GM19455 (cell line): ENCODE data around the gene RIC8B.
"Not testable (repeated sequence)": the region's sequence is repeated elsewhere in the genome, so short reads cannot be mapped to it uniquely, and the experiment has no call there.

Experiments used
- ATAC-seq: cut with Tn5 transposase; IDR thresholded peaks from one replicate; pipeline ENCODE4 v1.9.1; 2021; ENCODE audit not compliant: unreplicated experiment

Gene RIC8B

GRCh38 chr12:106897981-106898901, 123.8 kb downstream of the RIC8B start:
- no peak for ATAC-seq

DNA sequence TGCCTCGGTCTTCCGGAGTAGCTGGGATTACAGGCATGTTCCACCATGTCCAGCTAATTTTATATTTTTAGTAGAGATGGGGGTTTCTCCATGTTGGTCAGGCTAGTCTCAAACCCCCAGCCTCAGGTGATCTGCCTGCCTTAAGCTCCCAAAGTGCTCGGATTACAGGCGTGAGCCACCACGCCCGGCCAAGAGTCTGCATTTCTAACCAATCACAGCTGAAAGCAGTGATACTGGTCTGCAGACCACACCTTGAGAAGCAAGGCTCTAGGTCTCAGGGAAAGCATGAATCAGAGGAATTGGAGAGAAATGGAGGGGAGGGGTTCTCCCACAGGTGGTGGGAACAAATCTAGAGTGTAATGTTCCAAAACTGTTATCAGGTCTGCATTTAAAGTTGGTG, 126.1 kb downstream of the RIC8B start:
- ATAC-seq: no peak

GRCh38 chr12:106901276-106901675, 126.8 kb downstream of the RIC8B start:
- no peak for ATAC-seq

DNA sequence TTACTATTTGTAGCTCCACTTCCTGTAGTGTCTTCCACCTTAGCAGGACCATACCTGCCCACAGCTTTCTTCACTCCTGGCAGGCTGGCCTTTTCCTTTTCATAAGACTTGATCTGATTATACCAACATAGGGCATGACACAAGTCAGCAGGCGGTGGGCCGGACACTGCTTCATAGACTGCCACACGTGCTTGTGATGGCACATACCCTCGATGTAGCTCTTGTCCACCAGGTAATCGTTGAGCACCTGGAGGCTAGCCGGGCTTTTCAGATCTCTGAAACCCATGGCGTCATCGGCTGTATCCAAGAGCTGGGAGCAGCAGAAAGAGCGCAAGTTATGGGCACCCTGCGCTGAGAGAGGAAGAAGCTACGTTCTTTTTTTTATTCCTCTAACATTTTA, 127.6 kb downstream of the RIC8B start:
- no peak for ATAC-seq

- peak; percentile 80 for ATAC-seq
Measured at GRCh38 chr12:106903241-106903945, 128.9 kb downstream of the RIC8B start.

DNA sequence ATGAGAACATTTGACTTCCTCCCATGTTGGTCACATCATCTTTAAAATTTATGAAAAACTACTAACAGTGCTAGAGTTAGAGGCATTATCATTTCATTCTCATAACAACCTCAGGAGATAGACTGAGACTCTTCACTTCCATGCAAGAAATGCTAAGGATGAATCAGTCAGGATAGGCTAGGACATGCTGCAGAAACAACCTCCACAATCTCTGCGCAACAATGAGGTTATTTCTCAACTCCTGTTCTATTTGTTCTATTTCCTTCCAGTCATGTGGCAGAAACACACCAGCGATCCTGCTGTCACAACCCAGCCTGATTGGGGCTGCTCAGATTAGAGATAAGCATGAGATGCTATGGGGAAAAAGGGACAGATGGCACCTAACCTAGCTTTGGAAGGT, 132.2 kb downstream of the RIC8B start:
- ATAC-seq: no peak

DNA sequence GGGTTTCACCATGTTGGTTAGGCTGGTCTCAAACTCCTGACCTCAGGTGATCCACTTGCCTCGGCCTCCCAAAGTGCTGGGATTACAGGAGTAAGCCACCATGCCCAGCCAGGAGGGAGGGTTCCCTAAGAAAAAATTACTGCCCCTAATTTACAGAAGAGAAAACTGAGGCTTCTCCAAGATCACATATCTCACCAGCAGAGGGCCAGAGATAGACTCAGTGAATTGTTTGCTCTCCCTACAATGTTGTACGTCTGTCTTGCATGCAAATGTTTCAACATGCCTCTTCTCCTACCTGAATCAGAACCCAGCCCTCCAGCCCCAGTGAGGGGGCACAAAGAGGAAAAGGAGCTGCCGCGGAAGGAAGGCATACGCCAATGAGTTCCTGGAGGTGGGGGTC, 132.9 kb downstream of the RIC8B start:
- no peak for ATAC-seq

GRCh38 chr12:106907846-106908245, 133.4 kb downstream of the RIC8B start:
- ATAC-seq: no peak

DNA sequence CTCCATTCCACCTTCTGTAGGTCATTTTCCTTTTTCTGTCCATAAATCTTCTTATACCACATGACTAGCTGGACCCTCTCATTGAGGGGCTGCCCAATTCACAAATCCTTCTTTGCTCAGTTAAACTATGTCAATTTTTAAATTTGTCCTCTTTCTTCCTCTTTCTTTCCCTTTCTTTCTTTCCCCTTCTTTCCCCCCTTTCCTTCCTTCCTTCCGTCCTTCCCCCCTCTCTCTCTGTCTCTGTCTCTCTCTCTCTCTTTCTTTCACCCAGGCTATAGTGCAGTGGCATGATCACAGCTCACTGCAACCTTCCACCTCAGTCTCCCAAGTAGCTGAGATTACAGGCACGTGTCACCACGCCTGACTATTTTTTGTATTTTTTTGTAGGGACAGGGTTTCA, 134.1 kb downstream of the RIC8B start:
- no peak for ATAC-seq

GRCh38 chr12:106910202-106910601, 135.7 kb downstream of the RIC8B start:
- ATAC-seq: peak; percentile 57

- no peak for ATAC-seq
Measured at GRCh38 chr12:106911581-106911980, 137.1 kb downstream of the RIC8B start.

DNA sequence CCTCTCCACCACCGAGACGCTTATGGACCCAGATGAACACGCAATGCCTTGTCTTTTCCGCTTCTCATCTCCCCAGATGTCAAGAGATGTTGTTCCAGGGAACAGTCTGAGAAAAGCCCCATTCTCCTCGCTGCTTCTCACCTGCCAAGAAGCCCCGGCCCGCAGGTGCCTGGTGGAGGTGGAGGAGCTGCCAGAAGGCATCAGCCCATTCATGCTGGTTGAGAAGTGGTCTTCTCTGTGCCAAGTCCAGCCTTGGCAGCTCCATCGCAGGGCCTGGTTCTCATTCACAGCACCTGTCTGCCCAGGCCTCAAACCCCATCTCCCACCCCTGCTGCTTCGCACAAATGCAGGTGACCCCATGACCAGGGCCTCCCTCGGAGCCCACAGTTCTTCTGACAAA, 139.0 kb downstream of the RIC8B start:
- no peak for ATAC-seq

DNA sequence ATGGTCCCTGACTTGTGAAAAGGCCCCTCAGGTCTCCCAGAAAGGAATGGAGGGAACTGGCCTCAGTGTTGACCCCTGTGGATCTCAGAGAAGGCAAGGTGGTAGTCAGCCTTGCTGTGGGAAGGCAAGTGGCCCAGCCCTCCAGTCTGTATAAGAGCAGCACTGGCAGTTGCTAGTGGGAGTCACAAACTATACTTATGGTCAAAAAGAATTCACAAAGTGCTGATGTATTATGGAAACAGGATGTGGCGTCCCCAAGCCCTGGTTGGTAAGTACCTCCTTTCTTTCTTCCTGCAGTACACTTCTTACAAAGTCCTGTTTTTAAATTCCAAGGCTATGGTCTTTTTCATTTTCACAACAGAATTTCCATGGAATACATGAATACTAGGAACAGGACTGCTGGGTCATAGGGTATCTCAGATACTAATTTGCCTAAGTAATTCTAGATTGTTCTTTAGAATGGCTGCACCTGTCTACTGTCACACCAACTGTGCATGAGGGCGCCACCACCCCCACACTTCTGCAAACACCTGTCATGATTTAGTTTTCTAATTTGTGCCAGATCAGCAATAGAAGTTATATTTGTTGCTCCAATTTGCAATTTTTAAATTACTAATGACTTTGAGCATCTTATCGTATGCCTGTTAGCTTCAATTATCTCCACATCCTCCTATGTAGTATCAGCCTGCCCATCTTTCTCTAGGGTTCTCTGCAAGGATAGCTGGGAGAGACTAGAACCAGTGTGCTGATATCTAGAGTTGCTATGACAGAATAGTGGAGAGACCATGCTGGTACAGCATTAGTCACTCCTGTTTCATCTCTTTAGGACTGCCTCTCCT, 140.5 kb downstream of the RIC8B start:
- peak; percentile 57 for ATAC-seq

- no peak for ATAC-seq
Measured at GRCh38 chr12:106915635-106916026, 141.1 kb downstream of the RIC8B start.

GRCh38 chr12:106917503-106917902, 143.0 kb downstream of the RIC8B start:
- no peak for ATAC-seq

DNA sequence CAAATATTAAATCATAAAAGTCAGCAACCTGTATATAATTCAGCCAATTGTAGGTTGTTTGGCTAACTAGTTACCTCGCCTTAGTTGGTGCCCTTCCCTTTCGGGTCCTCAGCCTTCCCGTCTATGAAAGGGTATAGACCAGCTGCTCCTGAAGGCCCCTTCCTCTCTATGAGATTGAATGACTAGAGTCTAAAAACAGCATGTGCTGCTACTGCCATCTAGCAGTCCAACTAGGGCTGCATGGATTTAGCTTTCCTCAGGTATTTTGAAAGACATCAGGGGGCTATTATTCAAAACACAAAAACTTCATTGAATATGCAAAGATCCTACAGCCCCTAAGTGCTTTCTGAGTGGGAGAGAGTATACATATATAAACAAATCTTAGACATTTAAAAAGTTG, 144.3 kb downstream of the RIC8B start:
- no peak for ATAC-seq

GRCh38 chr12:106919910-106920544, 145.5 kb downstream of the RIC8B start:
- no peak for ATAC-seq

GRCh38 chr12:106921976-106922375, 147.5 kb downstream of the RIC8B start:
- ATAC-seq: not testable (repeated sequence)

- not testable (repeated sequence) for ATAC-seq
Measured at GRCh38 chr12:106923594-106923993, 149.1 kb downstream of the RIC8B start.

DNA sequence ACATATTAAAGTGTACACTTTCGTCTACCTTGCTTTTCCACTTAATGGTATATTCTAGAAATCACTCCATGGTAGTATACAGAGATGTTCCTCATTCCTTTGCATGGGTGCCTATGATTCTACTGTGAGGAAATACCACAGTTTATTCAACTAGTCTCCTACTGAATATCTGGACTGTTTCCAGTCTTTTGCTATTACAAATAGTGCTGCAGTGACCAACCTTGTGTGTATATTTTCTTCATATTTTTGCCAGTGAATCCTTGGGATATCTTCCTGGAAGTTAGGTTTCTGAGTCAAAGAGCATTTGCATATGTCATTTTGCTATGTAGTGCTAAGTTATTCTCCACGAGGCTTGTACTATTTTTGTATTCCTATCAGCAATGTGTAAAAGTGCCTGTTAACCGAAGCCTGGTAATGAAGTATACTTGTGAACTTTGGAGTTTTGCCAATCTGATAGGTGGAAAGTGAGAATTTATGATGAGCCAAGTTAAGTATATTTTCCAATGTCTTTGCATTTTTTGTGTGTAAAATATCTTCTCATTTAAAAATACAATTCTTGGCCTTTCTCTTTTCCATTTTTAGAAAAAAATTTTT, 149.9 kb downstream of the RIC8B start:
- no peak for ATAC-seq
